Forelimb muscle (tissue), 1 donor: ENCODE results near the gene PTPRR. TPM values are rescaled to one million over a fixed set of nuclear protein-coding genes. Genes with fewer than 3 reads are reported as not detected.

Experiments used
- DNase-seq: peaks from one replicate; pipeline ENCODE4 v3.0.0-alpha.2; 2013; ENCODE audit warnings: low read depth
- polyA plus RNA-seq: library from polyadenylated mRNA; unstranded; fragments of 120-200 nt; gene quantifications from one replicate; pipeline ENCODE4 v1.2.1, GENCODE V29; 2013; ENCODE audit not compliant: insufficient read length

PTPRR gene
- polyA plus RNA-seq, 1 donor: 0.67 TPM

DNA sequence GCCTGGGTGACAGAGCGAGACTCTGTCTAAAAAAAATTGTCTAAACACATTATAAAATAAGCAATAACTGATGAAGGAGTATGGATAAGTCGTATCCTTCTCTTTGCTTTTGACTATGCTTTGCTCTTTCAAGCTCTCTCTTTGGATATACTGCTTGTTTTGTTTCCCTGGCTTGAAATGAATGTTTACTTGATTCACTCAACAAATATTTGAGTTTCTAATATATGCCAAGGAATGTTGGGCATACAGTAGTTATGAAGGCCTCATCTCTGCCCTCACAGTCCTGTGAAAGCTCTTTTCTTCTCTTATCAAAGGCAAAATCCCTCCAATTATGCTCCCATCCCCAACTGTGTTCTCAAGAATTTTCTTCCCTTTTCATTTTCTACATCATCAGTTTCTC, 123.5 kb downstream of the PTPRR start:
- no peak for DNase-seq

DNA sequence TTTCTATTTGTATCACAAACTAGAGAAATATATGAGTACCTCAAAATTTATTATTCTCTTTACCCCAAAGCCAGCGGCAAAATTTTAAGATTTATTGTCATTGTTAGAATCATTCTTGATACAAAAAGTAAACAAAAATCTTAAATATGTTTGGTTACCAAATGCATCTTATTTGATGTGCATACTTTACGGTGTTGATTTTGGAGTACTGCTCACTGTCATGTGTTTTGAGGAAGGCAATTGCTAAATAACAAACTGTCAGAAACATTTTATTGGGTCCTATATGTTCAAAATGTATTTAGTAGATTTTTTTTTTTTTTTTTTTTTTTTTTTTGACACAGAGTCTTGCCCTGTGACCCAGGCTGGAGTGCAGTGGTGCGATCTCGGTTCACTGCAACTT, 124.9 kb downstream of the PTPRR start:
- no peak for DNase-seq

DNA sequence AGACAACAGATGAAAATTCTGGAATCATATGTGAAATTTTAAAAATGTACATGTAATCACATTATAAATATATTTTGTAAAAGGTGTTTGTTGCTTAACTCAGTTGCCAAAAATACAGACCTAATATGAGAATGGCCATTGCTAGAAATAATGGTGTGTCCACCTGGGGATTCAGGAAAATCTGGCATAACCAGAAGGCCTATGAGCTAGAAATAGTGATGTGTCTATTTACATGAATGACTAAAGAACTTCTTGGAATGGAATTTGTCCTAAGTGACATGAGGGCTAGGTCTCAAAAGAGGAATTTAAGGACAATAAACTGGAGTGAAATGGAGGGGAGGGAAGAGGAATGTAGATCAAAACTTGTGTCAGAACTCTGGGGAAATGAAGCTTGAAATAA, 126.4 kb downstream of the PTPRR start:
- no peak for DNase-seq

DNA sequence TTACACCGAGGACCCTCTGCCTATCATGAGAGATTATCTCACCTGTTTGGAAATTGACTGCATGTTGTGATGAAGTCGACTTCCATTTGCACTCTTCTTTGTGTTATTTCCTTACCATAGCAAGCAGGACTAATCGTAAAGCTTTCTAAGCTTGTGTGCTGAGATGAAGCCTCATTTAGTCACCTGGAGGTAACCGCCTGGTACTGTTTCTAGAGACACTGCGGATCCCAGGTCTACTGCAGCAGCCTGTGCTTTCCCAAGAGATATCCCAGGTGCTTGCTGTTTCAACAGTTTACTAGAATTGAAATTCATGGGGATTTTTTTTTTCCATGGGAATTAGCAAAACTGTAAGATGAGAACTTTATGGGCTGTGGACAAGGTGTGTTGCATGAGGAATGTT, 131.8 kb downstream of the PTPRR start:
- no peak for DNase-seq

DNA sequence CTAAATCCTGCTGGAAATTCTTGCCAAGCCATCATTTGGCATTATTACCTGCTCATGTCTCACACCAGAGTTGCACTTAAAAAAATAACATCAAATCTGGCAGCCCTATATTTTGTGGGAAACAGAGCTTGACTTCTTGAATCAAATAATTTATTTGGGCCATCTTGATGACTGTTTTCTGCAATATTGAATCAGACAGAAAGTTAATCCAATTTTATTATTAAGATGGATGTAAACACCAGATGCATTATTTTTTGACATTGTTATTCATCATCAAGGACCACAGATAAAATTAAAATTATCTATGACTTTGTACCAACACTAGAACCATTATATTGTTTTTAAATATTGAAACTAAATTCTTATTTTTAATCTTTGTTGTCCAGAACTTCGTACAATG, 132.9 kb downstream of the PTPRR start:
- DNase-seq: no peak

DNA sequence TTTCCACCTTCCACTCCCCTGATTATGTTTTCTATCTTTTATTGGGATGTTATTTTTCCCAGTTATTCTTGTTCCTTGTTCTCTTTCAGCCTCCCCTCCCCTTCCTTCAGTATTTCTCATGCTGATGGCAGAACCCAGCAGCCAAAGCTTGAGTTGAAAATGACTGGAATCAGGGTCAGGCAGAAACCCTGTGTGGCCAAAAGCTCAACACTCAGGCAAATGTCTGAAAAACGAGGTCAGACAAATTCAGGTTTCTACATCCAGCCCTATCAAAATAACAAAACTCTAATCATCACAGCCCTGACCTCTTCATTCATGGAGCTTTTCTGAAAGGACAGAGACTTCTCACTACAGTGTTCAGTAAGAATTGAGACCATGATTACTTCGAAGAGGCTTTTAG, 134.6 kb downstream of the PTPRR start:
- DNase-seq: no peak

DNA sequence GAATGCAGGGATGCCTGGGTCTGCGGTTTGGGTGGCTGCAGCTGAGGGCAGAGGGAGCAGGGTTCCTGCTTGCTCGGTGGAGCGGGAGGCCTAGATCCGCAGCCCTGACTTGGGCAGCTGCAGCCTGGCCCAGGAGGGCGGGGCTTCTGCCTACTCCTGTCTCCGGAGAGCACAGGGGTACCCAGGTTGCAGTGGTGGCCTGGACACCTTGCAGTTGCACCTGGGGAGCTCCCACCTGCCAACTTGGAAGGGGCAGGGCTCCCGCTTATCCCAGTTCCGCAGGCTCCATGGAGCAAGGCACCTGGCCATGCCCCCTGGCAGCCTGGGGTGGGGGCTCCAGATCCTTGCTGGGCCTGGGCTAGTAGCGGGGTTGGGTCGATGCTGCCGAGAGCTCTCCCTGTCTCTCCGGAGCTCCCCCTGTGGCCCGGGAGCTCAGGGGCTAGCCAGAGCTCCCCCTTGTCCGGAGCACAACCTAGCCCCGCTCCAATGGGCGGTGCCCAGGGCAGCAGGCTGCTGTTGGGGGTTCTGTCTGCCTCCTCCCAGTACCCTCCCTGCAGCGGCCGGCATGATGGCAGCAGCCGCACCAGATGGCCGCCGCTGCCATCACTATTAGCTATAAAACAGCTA, 136.4 kb downstream of the PTPRR start:
- no peak for DNase-seq

GRCh38 chr12:70783455-70783854, 137.1 kb downstream of the PTPRR start:
- DNase-seq: no peak

DNA sequence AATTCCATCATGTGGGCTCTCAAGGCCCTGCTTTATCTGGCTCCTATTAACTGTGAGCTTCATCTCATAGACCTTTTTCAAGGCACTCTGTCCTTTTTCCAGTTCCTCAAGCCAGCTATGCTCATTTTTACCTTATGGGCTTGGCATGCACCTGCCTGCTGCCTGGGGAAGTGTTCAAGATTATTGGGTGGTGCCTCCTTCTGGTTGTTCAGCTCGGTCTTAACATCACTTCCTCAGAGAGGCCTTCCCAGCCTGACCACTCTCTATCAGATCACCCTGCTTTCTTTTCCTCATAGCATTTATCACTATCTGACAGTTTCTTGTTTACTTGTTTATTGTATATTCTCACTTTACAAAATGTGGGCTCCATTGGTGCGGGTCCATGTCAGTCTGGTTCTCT, 141.3 kb downstream of the PTPRR start:
- DNase-seq: no peak

DNA sequence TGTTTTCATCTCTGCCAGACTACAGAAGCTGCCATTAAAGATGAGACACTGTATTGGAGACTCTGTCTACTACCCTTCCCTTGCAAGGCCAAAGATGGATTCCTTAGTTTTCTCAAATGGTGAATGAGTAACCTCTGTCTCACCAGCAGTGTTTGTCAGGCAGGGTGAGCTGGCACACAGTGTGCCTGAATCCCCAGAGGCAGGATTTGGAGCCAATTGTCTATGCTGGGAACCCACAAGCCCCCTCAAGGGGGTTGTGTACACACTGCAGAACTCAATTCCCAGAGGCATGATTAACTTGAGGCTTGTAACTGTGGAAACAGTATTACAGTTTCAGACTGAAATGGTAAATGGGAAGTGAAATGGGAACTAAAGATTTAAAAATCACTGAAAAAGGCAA, 146.5 kb downstream of the PTPRR start:
- DNase-seq: no peak

- DNase-seq: no peak
Observed at GRCh38 chr12:70772836-70773235, 147.7 kb downstream of the PTPRR start.

GRCh38 chr12:70771581-70771980, 149.0 kb downstream of the PTPRR start:
- no peak for DNase-seq

- no peak for DNase-seq
Observed at GRCh38 chr12:70763666-70764065, 156.9 kb downstream of the PTPRR start.

DNA sequence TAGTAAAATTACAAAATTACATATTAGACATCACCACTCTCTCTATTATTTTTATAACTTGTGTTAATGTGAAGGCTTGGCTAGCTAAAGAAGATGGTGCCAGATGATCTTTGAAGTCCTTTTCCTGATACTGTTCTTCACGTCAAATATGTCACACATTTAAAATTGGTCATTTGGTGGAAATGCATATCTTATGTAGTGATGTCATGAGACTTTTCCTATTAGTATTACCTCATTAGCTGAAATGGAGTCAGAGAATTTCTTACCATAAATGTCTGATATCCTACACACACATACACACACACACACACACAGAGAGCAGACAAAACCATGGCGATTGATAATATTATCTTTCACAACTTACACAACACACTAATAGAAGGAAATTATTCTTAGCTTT, 158.5 kb downstream of the PTPRR start:
- no peak for DNase-seq

DNA sequence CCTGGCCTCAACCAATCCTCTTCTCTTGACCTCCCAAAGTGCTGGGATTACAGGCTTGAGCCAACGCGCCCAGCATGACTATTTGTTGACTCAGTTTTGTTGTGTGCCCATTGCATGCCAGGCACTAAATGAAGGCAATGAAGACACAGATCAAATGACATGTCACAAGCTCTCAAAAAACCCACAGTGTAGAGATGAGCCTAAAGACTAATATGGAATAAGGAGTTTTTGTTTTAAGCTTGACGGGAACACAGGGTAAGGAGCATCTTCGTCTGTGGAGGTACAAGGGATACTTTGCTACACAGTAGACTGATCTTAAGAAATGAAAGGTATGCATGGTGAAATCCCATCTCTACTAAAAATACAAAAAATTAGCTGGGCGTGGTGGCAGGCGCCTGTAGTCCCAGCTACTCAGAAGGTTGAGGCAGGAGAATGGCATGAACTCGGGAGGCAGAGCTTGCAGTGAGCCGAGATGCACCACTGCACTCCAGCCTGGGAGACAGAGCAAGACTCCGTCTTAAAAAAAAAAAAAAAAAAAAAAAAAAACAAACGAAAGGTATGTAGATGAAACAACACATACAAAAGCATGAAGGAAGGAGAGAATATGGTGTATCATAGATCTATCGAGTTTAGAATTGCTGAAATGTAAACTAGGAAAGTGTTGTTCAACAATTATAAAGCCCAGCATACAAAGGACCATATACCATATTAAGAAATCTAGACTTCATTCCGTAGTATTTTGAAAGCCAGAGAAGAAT, 161.2 kb downstream of the PTPRR start:
- DNase-seq: no peak

DNA sequence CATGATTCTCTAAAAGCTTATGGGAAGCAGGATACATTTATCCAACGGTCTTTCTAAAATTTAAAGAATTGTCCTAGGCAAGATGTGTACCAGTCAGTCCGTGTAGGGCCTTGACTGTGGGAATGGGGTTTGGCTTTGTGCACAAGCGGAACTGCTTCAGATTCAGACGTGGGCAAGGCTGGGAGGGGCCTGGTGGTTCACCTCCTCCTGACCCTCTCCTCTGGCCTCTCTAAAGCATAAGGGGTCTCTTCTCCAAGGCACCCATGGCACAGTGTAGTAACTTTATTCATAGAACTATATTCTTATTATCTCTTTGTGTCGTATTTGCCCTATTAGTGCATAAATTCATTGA, 162.1 kb downstream of the PTPRR start:
- no peak for DNase-seq

GRCh38 chr12:70757830-70758493, 162.6 kb downstream of the PTPRR start:
- DNase-seq: no peak

DNA sequence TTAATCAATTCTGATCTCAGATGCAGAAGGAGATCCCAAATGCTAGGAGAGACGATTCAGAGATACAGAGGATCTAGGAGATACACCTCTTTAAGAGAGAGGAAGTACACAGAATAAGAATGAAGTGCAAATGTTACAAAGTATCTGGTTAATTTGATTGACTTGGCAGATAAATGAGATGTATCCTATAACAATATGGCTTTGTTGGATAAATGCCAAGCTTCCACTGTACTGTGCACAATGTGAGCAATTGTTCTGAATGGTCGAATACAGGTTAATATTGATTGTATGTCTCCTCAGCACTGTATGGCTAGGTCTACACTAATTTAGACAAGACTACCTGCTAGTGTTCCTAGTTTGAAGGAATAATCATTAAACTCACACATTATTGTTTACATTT, 163.7 kb downstream of the PTPRR start:
- no peak for DNase-seq

GRCh38 chr12:70756118-70756517, 164.4 kb downstream of the PTPRR start:
- no peak for DNase-seq

GRCh38 chr12:70754330-70754741, 166.2 kb downstream of the PTPRR start:
- no peak for DNase-seq

DNA sequence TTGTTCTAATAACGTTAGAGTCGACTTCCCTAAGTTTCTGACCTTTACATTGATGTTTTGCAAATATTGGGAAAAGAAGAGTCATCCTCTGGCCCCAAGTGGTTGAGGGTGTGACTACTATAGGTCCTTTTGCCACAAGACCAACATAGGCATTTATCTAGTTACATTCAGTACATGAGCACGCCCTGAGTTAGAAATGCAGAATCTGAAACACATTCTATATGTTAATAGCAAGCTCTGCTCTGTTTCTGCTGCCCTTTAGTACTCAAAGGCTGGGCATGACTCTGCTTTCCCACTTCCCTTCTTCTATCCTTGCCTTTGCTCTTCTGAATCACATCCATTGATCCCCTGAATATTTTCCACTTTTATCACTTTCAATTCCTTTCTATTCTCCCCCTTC, 168.2 kb downstream of the PTPRR start:
- no peak for DNase-seq

GRCh38 chr12:70749931-70750330, 170.6 kb downstream of the PTPRR start:
- no peak for DNase-seq

GRCh38 chr12:70748809-70749208, 171.7 kb downstream of the PTPRR start:
- DNase-seq: no peak
